ENCODE results near the gene AFAP1L2.

AFAP1L2 gene

DNA sequence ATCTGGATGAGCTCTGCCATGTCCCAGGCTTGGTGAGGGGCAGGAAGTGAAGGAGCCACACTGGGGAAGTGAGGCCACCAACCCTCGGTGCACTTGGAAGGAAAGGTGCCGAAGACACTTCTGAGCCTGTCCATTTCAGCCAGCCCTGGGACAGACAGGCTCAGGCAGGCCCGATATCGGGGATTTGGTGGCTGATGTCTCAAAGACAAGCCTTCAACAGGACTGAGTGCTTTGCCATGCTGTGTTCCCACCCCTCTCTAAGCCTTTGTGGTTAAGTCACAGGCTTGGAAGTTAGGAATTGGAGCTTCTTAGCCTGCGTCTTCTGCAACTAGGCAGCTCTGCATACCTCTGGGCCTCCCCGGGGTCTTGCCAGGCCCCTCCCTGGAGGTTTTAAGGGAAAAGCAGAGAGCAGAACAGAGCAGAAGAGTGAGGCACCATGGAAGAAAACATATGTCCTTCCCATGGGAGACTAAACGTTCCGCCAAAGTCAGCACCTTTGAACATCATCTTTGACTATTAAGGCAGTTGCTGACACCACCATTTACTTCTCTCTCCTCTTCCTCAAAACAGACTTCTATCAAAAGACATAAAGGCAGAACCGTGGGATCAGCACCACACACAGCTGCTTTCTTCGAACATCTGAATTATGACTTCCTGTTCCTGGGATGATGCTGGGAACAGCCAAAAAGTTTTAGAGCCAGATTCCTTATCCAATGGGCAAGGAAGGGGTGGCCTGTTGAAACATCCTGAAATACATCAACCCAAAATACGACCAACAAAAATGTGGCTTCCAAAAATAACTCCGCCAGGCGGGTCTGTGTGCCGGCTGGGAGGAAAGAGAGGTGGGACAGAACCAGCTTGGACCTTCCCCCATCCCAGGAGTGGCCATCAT, 71.8 kb downstream of the AFAP1L2 start:
- DNase-seq: no peak

DNA sequence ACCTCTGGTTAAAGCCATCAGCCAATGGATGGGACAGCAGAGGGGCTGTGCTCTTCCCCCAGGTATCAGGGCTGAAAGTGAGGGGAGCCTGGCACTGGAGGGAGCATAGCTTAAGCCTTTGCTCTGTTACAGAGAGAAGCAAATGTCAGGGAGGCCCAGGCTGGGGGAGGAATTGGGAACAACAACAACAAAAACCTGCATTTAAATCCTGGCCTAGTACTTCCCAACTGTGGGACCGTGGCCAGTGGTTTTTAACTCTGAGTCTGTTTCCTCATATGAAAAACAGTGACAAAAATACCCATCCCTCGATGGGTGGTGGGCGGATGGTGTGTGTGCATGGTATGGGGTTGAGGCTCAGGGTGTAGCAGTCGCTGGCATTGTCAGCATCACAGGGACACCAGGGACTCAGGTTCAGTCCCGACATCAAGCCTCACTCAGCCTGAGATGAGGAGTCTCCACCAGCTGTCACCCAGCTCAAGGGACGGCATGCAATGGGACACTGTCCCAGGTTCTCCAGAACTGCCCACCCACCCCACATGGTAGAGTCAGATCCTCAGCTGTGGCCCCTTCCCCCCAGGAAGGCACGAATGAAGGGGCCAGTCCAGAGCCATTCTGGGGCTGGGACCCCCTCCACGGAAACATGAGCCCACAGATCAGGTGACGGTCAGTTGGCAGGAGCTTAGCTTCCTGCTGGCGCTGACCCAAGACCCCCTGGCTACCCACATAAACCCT, 74.5 kb downstream of the AFAP1L2 start:
- no peak for DNase-seq

DNA sequence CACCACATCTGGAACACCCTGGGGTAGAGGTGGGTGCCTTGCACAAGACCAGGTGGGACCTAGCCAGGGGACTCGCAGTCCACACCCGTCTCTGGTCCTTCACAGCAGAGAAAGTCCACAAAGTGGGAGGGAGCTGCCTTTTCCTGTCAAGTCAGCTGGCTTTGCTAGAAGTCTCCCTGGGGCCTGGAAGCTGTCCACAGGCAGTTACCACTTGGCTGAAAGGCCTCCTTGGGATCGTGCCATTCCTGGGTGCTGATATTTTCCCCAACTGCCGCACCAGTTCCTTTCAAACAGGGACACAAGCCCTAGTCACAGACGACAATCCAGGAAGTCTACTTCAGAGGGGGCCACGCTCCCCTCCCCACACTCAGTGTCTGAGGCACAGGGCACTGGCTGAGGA, 75.4 kb downstream of the AFAP1L2 start:
- DNase-seq: no peak

DNA sequence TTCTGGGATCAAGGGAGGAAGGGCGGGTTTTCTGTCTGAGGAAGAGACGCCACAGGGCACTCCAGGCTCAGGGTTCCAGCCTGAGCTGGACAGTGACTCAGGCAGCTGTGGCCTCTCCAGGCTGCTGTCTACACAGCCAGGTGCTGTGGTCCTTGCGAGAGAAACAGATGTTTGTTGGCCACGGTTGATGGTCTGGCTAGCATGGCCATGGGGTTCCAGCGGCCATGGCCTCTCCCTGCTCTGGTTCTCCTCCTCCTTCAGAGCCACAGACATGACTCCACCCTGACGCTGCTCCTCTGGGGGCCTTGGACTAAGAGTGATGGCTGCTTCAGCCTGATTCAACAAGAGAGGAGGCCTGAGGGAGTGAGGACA, 75.9 kb downstream of the AFAP1L2 start:
- DNase-seq: no peak

DNA sequence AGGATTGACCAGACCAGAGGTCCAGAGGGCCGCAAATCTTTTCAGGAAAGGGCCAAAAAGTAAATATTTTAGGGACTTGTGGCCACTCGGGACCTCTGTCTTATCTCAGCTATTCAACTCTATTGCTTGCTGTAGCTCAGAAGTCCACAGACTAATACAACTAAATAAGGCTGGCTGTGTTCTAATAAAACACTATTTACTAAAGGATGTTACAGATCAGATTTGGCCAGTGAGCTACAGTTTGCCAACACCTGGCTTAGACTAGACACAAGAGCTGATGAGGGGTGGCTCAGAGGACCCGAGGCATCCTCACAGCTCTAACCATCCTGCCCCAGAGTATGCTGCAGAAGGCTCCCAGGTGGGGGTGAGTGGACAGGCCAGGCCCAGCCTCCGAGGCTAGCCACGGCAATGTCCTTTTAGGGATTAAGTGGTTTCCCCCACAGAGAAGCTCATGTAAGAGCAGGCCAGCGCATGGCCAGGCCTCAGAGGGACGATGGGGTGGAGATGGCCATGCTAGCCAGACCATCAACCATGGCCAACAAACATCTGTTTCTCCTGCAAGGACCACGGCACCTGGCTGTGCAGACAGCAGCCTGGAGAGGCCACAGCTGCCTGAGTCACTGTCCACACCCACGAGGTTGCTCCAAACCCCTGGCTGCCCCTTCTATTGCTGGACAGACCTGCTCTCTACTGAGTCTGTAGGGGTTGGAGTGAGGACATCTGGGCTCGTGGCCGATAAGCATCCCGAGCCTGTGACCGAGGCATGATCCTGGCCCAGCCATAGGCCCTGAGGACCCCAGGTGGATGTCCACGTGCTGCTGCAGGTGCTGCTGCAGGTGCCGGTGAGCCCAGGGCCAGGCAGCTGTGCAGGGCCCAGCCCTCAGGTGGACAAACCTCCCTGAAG, 76.5 kb downstream of the AFAP1L2 start:
- DNase-seq: no peak

DNA sequence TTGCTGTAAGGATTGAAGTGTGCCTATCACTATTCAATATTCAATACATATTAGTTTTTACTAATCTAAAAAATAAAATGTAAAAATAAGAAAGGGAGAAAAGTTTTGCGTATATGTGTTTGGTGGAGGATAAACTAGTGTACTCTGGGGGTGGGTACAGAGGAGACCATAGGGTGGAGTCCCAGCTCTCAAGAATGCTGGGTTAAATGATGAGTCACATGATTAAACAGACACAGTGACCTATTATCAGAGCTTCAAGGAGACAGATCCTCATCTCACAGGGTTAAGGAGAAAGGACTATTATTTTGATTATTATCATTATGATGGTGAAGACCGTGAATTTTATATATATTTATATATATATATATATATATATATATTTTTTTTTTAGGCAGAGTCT, 77.5 kb downstream of the AFAP1L2 start:
- no peak for DNase-seq

DNA sequence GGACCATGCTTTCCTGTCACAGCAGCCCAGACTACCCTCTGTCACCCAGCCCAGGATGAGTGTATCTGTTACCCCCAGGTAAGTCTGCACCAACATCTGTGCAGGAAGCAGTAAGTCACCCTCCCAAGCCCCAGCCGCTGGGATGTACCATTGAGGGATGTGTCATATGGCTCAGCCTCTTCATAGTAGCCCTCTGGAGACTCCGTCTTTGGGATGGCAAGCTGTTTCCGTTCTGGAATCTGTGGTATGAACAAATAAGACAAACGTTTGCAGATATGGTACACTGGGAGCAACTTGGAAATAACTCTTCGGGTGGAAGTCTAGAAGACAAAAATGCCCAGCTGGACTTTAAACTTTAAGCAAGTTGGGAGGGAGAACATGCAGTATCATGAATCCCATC, 81.3 kb downstream of the AFAP1L2 start:
- DNase-seq: no peak

DNA sequence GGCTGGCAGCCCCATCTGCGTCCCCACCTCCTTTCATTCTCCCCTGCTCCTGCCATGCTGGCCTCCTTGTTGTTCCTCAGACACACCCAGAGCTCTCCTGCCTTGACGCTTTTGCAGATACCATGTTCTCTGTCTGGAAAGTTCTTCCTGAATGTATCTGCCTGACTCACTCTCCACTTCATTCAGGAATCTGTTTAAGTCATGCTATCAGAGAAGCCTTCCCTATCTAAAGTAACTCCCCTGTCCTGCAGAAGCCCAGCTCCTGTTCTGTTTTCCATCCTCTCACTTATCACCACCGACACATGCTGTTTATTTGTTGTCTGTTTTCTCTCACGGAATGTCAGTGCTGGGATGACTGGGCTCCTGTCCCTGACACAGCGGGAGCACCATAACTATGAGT, 82.0 kb downstream of the AFAP1L2 start:
- DNase-seq: no peak

DNA sequence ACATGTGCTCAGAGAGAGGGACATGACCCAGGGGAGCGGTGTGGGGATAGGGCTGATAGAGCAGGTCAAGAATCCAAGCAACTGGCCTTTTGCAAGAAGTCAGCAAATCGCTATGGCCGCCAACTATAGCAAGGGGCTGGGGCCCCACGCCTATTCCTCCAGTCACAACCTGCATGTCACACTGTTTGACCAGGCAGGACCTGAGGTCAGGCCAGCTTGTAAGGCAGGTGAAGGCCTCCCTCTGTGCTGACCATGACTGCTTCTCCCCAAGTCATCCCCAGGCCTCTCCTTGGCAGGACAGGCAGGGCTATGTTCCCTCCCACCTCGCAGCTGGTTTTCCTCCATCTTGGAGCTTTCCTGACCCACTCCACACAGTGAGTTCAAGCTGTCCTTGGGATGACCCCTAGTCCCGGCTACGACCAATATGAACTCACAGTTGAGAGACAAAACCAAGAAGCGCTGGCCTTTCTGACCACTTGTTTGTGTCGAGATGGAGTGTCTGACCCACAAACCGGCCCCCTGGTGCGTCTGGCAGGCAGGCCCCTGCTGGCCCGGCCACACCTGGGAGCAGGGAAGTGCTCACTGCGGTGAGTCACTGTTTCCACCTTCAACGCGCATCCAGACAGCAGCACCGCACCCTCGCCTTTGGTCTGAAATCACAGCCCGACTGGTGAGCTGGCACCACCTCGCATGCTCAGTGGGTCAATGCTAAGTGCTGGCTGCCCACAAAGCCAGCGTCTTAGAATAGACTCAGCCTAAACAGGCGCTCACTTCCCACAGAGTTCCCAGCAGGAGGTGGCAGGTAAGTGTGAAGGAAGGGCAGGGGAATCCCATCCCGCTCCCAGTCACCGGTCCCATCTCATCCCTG, 83.8 kb downstream of the AFAP1L2 start:
- no peak for DNase-seq

DNA sequence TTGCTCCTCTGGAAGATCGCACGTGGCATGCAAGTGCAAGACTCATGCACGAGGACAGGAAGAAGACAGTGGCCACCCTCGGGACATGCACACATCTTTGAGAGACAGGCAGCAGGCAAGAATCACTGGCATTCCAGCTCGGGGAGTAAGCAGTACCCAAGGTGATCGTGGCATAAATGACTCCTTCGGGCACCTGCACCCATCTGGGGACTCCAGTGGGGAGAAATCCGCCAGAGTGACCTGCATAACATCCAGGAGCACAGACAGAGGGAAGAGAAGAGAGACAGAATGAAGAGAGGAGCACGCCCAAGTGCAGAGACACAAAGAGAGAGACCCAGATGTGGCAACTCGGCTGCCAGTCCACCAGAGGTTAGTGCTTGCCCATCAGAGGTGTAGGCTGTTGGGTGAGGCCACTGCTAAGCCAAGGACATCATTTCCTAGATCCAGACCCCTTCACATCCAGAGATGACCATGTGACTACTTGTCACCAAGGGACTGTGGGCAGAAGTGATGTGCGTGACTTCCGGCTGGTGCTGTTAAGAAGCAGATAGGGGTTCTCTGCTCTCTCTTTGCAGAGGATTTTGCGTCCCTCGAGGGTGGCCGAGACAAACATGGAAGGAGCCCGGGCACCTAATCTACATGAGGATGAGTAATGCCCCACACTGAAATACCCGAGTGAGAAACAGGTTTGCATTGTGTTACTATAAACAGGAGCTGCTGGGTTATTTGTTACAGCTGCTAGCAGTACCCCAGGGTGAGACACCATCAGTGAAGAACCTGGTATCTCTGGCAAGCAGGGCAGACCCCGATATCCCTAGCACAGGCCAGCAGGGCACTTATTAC, 84.7 kb downstream of the AFAP1L2 start:
- no peak for DNase-seq

DNA sequence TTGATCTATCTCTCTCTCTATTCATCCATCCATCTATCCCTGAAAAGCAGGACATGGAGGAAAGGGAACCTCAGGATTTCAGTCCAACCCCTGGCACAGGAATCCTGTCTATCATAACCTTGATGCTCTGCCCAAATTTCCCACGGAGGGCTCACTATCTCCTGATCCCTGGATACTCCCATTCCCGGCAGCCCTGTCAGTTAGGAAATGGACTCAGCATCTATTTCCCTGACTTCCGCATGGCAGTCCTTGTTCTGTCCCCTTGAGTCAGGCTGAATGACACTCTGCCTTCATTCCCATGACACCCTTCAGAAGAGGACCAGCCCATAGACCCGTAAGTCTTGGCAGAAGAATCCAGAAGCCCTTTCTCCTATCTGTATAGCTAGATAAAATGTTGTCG, 87.6 kb downstream of the AFAP1L2 start:
- DNase-seq: no peak

DNA sequence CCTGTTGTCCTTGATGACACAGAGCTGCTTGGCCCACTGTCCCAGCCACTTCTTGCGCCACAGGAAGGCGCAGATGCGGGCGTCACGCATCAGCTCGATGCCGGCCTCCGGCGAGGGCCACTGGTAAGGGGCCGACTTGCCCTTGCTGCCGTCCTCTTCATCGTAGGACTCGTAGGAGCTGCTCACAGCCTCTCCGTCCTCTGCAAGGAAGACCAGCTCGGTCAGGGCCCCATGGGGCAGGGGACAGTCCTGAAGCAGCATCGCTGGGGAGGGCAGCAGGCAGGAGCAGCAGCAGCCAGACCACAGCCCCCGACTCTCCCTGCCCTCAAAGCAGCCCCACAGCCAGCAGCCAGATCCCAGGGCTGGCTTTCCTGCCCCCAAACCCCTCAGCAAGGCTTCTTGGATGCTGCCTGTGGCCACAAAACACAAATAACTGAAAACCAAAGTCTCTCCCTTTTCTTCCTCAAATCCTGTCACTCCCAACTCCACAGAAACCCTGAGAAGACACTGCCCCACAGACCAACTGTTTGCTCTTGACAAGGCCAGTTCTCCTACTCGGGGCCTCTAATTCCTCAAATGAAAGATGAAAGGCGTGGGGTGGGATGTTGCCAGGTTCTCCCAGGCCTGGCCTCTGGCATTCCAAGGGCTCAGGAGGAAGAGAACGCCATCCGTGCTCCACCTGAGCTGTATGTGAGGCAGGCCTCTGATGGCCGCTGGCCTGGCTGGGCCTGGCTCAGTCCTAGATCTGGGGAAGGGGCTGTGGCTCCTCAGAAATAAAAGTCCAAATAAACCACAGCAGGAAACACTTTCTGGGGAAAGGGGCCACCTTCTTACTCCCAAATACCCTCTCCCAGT, 88.5 kb downstream of the AFAP1L2 start:
- no peak for DNase-seq

DNA sequence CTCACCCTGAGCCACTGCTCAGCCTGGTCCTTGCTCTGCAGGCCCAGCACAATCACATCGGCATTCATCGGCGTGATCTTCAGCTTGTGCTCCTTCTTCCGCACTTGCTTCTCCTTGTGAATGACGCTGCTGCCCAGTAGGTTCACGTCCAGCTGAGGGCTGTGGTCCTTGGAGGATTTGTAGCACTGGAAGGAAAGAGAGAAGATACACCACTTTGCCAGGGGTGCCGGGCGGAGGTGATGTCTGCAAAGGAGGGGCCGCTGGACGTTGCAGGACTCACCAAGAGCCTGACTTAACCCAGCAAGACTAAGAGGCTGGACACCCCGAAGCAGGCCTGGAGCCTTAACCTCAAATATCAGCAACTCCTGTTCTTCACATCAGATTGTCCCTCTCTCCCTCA, 90.4 kb downstream of the AFAP1L2 start:
- no peak for DNase-seq

DNA sequence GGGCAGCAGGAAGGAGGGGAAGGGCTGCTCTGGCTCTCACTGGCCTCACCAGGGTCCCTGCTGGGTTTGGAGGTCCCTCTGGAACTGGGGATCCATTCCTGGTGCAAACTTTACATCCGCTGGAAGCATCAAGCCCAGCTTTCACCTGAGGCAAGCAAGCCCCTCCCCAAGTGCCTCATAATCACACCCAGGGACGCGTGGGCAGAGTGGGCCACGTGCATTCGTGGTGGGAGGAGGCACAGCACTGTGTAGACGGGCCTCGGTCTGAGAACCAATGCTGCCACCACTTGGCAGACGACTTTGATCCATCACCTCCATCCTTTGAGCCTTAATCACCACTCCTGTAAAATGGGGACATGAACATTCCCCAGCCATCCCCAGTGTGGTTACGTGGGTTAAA, 91.2 kb downstream of the AFAP1L2 start:
- DNase-seq: no peak

DNA sequence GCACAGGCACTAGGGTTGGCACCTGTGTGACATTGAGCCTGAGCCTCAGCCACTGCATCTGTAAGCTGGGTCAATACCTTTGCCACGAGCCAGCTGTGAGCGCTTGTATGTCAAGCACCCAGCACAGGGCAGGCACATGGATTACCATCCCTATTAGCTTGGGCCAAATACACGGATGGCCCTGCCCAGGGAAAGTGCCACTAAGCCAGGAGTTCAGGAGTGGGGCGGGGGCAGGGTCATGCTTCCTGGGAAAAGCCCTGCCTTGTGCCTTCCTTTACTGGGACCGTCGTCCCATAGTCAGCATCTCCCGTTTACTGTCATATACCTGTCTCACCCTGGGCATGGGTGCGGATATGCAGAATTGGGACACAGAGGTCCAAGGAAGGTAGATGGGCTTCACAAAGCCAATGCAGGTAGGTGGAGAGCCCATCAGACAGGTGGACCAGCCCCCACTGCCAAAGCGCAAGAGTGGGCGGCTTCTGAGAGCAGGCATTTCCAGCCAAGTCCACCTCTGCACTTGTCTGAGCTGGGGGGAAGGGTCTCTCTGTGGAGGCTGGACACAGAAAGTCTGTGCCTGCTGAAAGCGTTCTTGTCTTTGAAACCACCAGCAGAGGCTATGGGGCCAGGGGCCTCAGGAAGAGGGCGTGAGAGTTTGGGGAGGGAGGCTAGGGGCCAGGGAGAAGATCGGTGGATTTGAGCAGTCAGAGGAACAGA, 92.6 kb downstream of the AFAP1L2 start:
- no peak for DNase-seq

DNA sequence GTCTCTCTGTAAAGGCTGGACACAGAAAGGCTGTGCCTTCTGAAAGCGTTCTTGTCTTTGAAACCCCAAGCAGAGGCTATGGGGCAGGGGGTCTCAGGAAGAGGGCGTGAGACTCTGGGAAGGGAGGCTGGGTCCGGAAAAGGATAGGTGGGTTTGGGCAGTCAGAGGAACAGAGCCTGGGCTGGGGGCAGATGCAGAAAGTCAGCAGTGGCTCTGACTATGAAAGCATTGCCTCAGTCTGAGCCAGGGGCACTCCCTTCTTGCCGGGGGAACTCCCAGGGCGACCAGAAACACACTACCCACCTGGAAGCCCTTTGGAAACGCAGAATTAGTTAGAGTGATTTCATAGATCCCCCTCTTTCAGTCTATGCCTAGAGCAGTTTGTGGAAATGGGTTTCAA, 93.3 kb downstream of the AFAP1L2 start:
- no peak for DNase-seq

DNA sequence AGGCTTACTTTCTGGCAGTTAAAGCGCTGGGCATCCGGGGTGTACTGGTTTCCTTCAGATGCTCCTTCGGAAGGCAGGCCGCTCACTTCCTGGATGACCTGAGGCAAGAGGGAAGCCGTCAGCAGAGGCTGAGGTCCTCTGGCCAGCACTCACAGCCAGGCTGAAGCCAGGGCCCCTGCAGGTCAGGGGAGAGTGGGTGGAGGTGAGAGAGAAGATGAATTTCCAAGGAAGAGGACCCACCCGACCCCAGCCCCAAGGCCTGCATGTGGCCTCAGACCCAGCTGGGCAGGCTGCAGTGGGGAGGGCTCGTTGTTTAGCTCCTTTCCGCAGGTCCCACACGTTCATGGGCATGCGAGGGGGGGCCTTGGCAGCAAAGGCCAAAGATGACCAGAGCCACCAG, 94.0 kb downstream of the AFAP1L2 start:
- no peak for DNase-seq

DNA sequence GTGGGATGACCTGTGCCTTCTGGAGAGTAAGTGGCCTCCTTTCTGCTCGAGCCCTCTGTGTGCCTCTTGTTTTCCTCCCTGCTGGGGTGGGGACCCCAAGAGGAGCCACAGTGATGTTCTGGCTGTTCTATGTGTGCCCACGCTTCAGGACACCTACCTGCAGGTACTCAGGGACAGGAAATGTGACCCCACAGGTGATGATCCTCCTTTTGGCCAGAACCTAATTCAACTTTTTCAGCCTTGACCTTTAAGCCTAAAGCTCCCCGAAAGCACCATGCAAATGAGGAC, 95.0 kb downstream of the AFAP1L2 start:
- DNase-seq: no peak

DNA sequence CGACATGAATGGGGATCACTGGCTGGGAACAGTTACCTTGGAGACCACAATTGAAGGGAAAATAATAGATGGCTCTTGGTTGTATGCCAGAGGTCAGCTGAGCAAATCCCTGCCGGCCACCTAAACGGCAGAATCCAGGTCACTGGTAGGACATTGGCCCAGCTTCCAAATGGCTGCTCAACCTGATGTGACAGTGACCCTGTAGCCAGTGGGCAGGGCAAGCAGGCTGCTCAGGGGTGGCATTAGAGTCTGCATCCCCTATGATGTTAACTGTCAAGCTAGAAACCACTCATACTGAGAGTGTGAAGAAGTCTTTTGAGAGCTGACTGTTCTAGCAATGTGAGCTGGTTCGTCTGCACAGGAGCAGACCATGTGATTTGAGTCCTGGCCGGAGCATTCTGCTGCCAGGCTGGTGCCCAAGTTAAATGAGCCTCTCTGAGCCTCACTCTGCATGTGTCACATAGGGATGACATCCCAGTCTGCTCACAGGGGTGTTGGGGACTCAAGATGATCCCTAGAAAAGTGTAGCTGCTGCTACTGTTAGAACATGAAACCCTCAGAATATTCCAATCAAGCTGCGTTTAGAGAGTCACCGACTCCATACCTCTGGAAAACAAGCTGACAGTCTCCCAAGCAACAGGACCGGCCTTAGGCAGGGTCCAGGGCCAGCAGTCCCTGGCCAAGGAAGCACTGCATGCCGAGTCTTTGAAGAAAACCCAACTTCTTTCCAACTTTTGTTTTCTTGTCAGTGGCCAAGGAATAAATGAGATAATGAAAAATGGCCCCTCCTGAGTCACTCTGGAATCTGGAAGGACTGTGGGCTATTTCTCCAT, 95.6 kb downstream of the AFAP1L2 start:
- DNase-seq: no peak

Data from activated gamma-delta T cell (primary cell).